Gastroesophageal sphincter (tissue), 4 donors: ENCODE results near the gene GDF11. TPM values are rescaled to one million over a fixed set of nuclear protein-coding genes. Genes with fewer than 3 reads are reported as not detected.

Source experiments
- ATAC-seq: fragments of 150-250 bp; one replicate; pipeline ENCODE4 v1.9.1; 2016; ENCODE audit warnings: mild to moderate bottlenecking, moderate library complexity
- H3K27ac ChIP-seq, 4 donors: fragments of 200-600 bp; sonication (generic) in 3 of 4; 1 replicate in 3 of 4; 2 replicates in 1 of 4; pipeline ENCODE4 v1.5.1; 2016 to 2019
- H3K27me3 ChIP-seq: fragments of 200-600 bp; sonication (generic); one replicate; pipeline ENCODE4 v1.5.1; 2019
- H3K36me3 ChIP-seq, 2 donors: fragments of 200-600 bp; sonication (generic); one replicate each; pipeline ENCODE4 v1.5.1; 2019; ENCODE audit warnings: control low read depth in 1 of 2
- H3K4me1 ChIP-seq, 3 donors: fragments of 200-600 bp; sonication (generic); 1 replicate in 2 of 3; 2 replicates in 1 of 3; pipeline ENCODE4 v1.5.1; 2016 to 2019; ENCODE audit warnings: control low read depth in 2 of 3
- H3K4me3 ChIP-seq, 2 donors: fragments of 200-600 bp; sonication (generic); one replicate each; pipeline ENCODE4 v1.5.1; 2019; ENCODE audit warnings: mild to moderate bottlenecking in 1 of 2, moderate library complexity in 1 of 2
- H3K9me3 ChIP-seq, 3 donors: fragments of 200-600 bp; sonication (generic); one replicate each; pipeline ENCODE4 v1.5.1; 2017 to 2019; ENCODE audit warnings: control low read depth in 2 of 3
- CTCF ChIP-seq, 4 experiments: fragments of 200-600 bp in 2 of 4; fragments of 450-650 bp in 2 of 4; sonication (generic) in 1 of 4; IDR thresholded peaks; one replicate each; pipeline ENCODE4 v1.5.1; 2017 to 2019; ENCODE audit warnings: antibody characterized with exemption in 4 of 4, mild to moderate bottlenecking in 2 of 4, moderate library complexity in 2 of 4
- EP300 ChIP-seq: sonication (generic); formaldehyde crosslinking; IDR thresholded peaks from one replicate; pipeline ENCODE4 v1.6.1; 2017; ENCODE audit warnings: antibody characterized with exemption, mild to moderate bottlenecking
- POLR2A ChIP-seq, 2 donors: fragments of 450-650 bp; IDR thresholded peaks; one replicate each; pipeline ENCODE4 v1.6.1; 2017; ENCODE audit warnings: antibody characterized with exemption in 2 of 2, mild to moderate bottlenecking in 2 of 2, moderate library complexity in 1 of 2
- POLR2AphosphoS5 ChIP-seq: sonication (generic); formaldehyde crosslinking; IDR thresholded peaks from one replicate; pipeline ENCODE4 v1.6.1; 2017; ENCODE audit warnings: antibody characterized with exemption
- WGBS, 2 donors: methylation state at CpG; one replicate each; pipeline ENCODE4 v1.1.5; 2018; ENCODE audit warnings: low coverage in 1 of 2; 5-methylcytosine and 5-hydroxymethylcytosine counted together
- total RNA-seq, 4 donors: library from RNA; depleted of rRNA; stranded (reverse); fragments of >200 nt; gene quantifications; one replicate each; pipeline ENCODE4 v1.1.0, GENCODE V29; 2016

GDF11 gene
- total RNA-seq, 4 donors from 2014 or later = 2.8 to 9.8 (median 3.6) TPM

- H3K9me3 ChIP-seq = no peaks in the 10 kb centered on the region
- ATAC-seq = no peak
- peaks cover 18 to 95% (median 69%) of the 10 kb centered on the region in 3 donors for H3K4me1 ChIP-seq
- peaks cover 0 to 9% of the 10 kb centered on the region in 2 donors for H3K36me3 ChIP-seq
- TF ChIP-seq POLR2A (IDR thresholded peaks at IDR 0.05) (no peak), POLR2AphosphoS5 (no peak), CTCF (IDR thresholded peaks at IDR 0.05) (no peak), EP300 (no peak)
- 40 to 59% methylated on average over 1 to 6 of the region's 7 CpGs for WGBS, 2 donors
- H3K4me3 ChIP-seq = no peak overlapping the region
- no peaks in the 10 kb centered on the region for H3K27me3 ChIP-seq
- H3K27ac ChIP-seq = peak overlapping the region; percentile 84 to 98 (median 97)
Observed at GRCh38 chr12:55719371-55719770, 23.6 kb upstream of the GDF11 start.

GRCh38 chr12:55720071-55720564 is 22.8 kb upstream of the GDF11 start, which contains the start of gene RDH5:
Gene RDH5, plus strand, starts transcription at chr12:55720393. Its CDS starts 792 bp downstream, at chr12:55721185.
- 18% methylated on average over 5 of the region's 6 CpGs; no CpG with 5 or more reads in 1 of the 2 donors for WGBS, 2 donors
- peak; percentile 63 to 67 for TF ChIP-seq POLR2A (IDR thresholded peaks at IDR 0.05)
- TF ChIP-seq POLR2AphosphoS5 = peak; percentile 98
- peak in 2 of 4 experiments; percentile 32 to 35 for TF ChIP-seq CTCF (IDR thresholded peaks at IDR 0.05)
- no peak for TF ChIP-seq EP300
- Histone ChIP-seq H3K27me3 (no peaks in the 10 kb centered on the region), H3K4me1 (peaks cover 18 to 95% (median 70%) of the 10 kb centered on the region in 3 donors), H3K27ac (peak within 1 kb of the TSS; percentile 84 to 98 (median 97)), H3K36me3 (peaks cover 0 to 16% of the 10 kb centered on the region in 2 donors), H3K4me3 (peak within 1 kb of the TSS; percentile 3 to 33), H3K9me3 (no peaks in the 10 kb centered on the region)
- peak; percentile 73 for ATAC-seq

GRCh38 chr12:55720894-55721444 is 22.0 kb upstream of the GDF11 start:
- Histone ChIP-seq H3K36me3 (peaks cover 0 to 24% of the 10 kb centered on the region in 2 donors), H3K9me3 (no peaks in the 10 kb centered on the region), H3K4me3 (peak overlapping the region; percentile 3 to 33), H3K27me3 (no peaks in the 10 kb centered on the region), H3K4me1 (peaks cover 18 to 96% (median 69%) of the 10 kb centered on the region in 3 donors), H3K27ac (peak overlapping the region; percentile 84 to 98 (median 97))
- WGBS, 2 donors = no CpG with 5 or more reads among the region's 9 CpGs
- no peak for TF ChIP-seq POLR2A (IDR thresholded peaks at IDR 0.05)
- peak in 3 of 4 experiments; percentile 64 to 83 (median 71) for TF ChIP-seq CTCF (IDR thresholded peaks at IDR 0.05)
- TF ChIP-seq POLR2AphosphoS5 = peak; percentile 81
- peak; percentile 53 for ATAC-seq

- peaks cover 18 to 100% (median 74%) of the 10 kb centered on the region in 3 donors for H3K4me1 ChIP-seq
- 56 to 65% methylated on average over 4 to 5 of the region's 14 CpGs for WGBS, 2 donors
- no peak for ATAC-seq
- peak overlapping the region; percentile 84 to 98 (median 97) for H3K27ac ChIP-seq
- no peaks in the 10 kb centered on the region for H3K9me3 ChIP-seq
- peaks cover 0 to 32% of the 10 kb centered on the region in 2 donors for H3K36me3 ChIP-seq
- H3K27me3 ChIP-seq = no peaks in the 10 kb centered on the region
- TF ChIP-seq POLR2A (IDR thresholded peaks at IDR 0.05) = no peak
- no peak for TF ChIP-seq POLR2AphosphoS5
- TF ChIP-seq CTCF (IDR thresholded peaks at IDR 0.05) = no peak
- no peak for TF ChIP-seq EP300
- peak overlapping the region in 1 of 2 donors; percentile 33 for H3K4me3 ChIP-seq
Observed at GRCh38 chr12:55721601-55722213, 21.2 kb upstream of the GDF11 start.
